HG03135 (cell line): ENCODE results near the gene CSH2.
"Not testable (repeated sequence)": the region's sequence is repeated elsewhere in the genome, so short reads cannot be mapped to it uniquely, and the experiment has no call there.

Experiments
- ATAC-seq: cut with Tn5 transposase; IDR thresholded peaks from one replicate; pipeline ENCODE4 v1.9.1; 2021; ENCODE audit warnings: mild to moderate bottlenecking, moderate library complexity; ENCODE audit not compliant: unreplicated experiment

The CSH2 gene

GRCh38 chr17:63856425-63856824 is 17.1 kb downstream of the CSH2 start:
- ATAC-seq = not testable (repeated sequence)

GRCh38 chr17:63855185-63855584 is 18.3 kb downstream of the CSH2 start:
- ATAC-seq = no peak

DNA sequence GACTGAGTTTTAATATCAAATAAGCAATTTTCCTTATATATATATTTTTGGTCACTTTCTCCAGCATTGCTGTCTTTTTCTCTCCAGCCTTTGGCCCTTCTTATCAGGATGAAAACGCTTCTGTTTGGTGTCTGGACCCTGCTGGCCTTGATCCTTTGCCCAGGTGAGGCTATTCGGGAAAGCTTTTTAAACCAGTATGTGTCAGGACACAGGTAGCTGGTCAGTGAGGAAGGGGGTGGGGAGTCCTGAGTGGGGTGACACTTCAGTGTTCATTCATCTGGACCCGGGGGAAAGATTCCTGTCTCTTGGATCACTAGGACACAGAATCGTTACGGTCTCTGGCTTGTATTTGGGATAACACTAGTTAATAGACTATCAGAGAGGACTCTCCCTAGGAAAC is 18.8 kb downstream of the CSH2 start:
- ATAC-seq = no peak

DNA sequence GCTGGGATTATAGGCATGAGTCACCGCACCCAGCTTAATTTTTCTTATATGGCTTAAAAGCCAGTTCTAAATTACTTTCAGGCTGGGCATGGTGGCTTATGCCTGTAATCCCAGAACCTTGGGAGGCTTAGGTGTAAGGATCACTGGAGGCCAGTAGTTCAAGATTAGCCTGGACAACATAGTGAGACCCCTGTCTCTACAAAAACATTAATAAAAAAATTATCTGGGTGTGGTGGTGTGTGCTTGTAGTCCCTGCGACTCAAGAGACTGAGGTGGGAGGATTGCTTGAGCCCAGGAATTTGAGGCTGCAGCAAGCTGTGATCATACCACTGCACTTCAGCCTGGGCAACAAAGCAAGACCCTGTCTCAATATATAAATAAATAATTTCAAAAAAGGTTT is 20.2 kb downstream of the CSH2 start:
- no peak for ATAC-seq

DNA sequence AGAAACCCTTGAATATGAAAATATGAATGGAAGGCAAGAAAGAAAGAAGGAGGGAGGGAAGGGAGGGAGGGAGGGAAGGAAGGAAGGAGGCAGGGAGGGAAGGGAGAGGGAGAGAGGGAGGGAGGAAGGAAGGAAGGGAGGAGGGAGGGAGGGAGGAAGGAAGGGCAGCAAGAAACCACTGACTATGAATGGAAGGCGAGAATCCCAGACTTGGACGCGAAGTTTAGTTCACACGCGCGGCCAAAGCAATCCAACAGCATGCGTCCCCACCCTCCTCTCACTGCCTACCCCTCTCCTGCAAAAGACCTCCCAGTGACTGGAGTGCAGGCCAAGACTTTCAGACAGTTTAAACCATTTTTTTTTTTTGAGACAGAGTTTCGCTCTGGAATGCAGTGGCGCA is 23.1 kb downstream of the CSH2 start:
- no peak for ATAC-seq

- ATAC-seq = peak; percentile 87
These were observed 24.4 kb downstream of the CSH2 start for GRCh38 chr17:63848834-63849689.

DNA sequence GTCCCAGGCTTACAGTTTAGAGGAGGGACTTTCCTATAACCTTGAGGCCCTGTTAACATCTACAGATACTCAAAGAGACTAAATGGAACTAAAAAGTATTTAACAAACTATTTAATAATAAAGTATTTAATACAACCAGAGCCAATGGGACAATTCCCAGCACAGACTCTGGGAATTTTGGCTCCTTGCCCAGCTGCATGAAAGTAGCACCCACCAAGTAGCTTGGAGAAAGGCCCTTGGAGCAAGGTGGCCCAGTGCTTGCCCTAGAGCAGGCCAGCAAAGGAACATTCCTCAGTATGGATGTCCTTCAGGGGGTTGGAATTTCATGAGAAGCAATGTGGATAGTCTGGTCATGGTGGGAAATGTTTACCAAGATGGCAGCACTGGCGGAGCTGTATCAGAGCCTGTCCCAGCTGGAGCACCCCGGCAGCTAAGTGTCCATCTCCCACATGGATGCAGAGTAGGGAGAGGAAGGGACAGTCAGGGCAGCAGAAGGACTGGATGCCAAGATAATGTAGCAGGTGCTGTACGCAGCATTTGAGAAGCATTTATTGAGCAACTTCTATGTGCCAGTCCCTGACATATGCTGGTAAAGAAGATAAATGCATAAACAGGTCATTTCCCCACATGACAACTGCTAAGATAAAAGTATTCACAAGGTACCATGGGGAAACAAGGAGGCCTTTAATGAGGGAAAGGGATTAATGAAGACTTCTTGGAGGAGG is 25.8 kb downstream of the CSH2 start:
- ATAC-seq = no peak

- ATAC-seq = no peak
These were observed 28.0 kb downstream of the CSH2 start for GRCh38 chr17:63845509-63845908.

DNA sequence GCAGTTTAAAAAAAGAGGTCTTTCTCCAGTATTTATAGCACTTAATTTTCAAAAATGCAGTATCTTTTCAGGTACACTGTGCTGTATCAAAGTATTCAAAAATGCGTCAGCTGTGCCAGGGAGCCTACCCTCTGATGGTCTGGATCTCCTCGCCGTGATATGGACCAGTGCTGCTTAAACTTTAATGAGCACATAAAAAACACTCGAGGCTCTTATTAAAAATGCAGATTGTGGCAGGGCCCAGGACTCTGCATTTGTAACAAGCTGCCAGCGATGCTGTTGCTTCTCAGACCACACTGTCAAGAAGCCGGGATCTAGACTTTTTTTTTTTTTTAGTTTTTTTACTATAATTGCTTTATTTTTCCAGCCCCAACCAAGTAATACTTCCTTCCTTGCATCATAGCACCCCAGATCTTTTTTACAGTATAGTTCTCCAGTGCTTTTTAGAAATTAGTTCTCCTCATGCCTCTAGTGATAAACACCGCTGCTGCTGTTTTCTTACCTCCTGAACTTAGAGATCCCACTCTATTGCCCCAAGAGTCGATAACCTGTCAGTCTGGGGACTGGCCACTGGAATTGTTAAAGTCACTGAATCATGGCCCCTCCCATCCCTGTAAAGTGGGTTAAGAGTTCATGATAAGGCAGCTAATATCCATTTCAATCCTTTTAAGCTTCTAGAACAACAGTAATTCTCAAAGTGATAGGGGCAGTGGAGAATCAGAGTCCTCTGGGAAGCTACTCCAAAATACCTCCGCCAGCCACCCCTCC is 29.4 kb downstream of the CSH2 start:
- no peak for ATAC-seq

- ATAC-seq = not testable (repeated sequence)
These were observed 30.0 kb downstream of the CSH2 start for GRCh38 chr17:63843387-63843888.

GRCh38 chr17:63842540-63843386 is 30.7 kb downstream of the CSH2 start, which contains the start of gene SMARCD2:
Gene SMARCD2, minus strand, starts transcription at chr17:63842685. Its CDS starts 11 bp downstream, at chr17:63842674.
- peak; percentile 73 for ATAC-seq

- ATAC-seq = peak; percentile 33
These were observed 31.3 kb downstream of the CSH2 start for GRCh38 chr17:63842173-63842539.

- no peak for ATAC-seq
These were observed 31.9 kb downstream of the CSH2 start for GRCh38 chr17:63841350-63842172.

DNA sequence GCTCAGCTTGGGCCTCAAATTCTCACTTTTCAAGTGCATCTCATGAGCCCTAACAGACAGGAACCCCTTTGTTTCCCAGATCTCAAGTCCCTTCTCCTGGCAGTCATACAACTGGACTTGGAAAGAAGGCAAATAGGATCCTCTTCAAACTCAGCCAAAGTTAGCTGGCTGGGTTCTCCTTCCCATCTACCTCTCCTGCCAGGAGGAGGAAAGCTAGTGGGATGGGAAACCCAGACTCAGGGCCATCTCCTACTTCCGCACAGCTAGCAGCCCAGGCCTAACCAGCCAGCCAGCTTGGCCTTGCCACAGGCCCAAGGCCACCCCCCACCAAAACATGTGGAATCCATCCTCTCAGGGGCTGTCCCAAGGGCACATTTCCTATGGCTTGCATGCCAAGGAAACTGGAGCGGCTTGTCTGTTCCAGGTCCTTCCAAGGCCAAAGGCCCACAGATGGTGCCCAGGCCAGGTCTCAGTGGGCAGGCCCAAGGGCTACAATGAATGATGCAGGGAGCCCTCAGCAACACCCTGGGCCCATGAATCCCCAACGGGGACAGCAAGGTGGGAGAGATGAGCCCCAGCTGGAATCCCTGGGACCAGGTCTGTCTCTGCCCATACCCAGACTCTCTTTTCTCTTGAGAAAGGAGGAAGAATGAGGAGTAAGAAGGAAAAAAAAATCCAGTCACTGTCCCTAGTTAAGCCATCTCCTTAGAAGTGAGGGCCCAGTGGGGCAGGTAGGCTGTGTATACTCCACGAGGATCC is 32.7 kb downstream of the CSH2 start:
- no peak for ATAC-seq

DNA sequence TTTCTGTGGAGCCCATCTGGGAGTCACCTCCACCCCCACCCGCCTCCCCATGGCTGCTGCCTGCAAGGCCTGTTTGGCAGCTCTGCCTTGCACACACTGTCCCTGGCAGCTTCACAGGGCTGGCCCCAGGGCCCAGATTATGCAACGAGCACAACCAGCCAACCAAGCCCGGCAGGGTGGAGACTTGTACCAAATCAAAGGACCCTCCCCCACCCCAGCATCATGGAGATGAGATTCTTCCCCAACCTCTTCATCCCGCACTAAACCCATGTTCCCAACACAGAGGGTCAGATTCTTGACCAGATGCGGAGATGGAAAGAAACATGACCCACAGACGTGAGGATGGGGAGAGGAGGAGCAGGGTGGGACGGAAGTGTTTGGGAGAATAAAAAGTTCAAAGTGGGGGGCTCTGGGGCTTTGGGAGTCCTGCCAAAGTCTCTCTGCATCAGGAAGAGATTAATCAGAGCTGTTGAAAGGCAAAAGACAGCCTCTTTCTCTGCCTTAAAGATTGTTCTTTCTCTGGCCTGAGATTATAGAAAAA is 34.8 kb downstream of the CSH2 start:
- no peak for ATAC-seq

DNA sequence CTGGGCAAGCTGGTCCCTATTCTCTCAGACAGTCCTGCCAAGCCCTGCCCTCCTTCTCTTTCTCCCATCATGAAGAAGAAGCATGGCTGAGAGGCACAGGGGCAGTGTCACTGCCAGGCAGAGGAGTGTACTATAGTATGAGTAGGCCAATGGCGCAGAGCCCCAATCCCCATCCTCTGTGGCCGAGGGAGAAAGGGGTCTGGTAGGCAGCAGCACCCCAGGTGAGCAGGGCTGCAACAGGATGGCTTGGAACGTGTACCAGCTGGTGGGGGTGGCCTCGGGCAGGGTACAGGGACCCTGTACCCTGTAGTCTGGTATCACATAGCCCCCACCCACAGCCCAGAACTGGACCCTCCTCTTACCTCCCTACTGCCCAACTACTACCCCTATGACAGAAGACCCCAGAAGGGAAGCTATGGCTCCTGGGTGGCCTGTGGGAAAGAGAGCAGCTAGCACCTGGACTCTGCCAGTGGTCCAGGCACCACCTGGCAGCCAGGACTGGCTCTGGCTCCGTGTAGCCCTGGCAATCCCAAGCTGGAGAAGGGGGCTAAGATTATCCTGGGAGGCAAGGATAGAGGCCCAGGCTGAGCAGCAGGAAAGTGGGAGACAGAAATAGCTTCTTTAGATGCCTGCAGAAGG is 35.4 kb downstream of the CSH2 start:
- ATAC-seq = no peak

- no peak for ATAC-seq
These were observed 36.0 kb downstream of the CSH2 start for GRCh38 chr17:63837480-63837879.

DNA sequence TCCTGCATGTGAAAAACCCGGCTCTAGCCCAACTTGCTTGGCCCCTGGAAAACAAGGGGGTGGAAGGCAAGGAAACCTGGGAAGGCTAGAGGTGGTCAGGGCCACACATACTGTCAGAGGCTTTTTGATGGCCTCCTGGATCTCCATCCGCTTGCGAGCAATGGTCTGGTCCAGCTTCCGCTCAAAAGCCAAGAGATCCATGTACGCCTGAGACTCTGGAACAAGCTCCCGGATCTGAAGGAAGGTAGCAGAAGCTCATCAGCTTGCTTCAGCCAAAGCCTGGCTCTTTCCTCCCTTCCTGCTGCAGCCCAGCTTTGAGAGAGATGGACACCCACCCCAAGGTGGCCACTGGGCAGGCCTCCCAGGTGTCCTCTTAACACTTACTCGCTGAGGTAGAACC is 36.7 kb downstream of the CSH2 start:
- ATAC-seq = no peak
